GM08714 (cell line): ENCODE results near the gene TAF12.
"Not testable (repeated sequence)": the region's sequence is repeated elsewhere in the genome, so short reads cannot be mapped to it uniquely, and the experiment has no call there.

Source experiments
- H3K4me3 ChIP-seq: fragments of 200-500 bp; sonication (Bioruptor generic); 2 replicates; pipeline ENCODE4 v1.5.1; 2014; ENCODE audit warnings: mild to moderate bottlenecking, low read length, inconsistent platforms
- ZNF274 ChIP-seq: IDR thresholded peaks from 2 replicates; pipeline ENCODE4 v1.6.1; 2012; ENCODE audit warnings: mild to moderate bottlenecking, low read depth, low read length

The TAF12 gene

GRCh38 chr1:28595412-28596191 is 47.3 kb downstream of the TAF12 start:
- TF ChIP-seq ZNF274 = no peak
- no peak overlapping the region for H3K4me3 ChIP-seq

GRCh38 chr1:28594686-28595411 is 48.0 kb downstream of the TAF12 start:
- H3K4me3 ChIP-seq = not testable (repeated sequence)

- H3K4me3 ChIP-seq = not testable (repeated sequence)
Observed at GRCh38 chr1:28593988-28594356, 48.9 kb downstream of the TAF12 start.

- no peak for TF ChIP-seq ZNF274
Observed at GRCh38 chr1:28592321-28593071, 50.4 kb downstream of the TAF12 start.

GRCh38 chr1:28591708-28592320 is 51.1 kb downstream of the TAF12 start, which contains the start of gene RAB42:
Gene RAB42 (plus strand): TSS chr1:28592265. CDS start chr1:28592512, 247 bp downstream.
- no peak for TF ChIP-seq ZNF274
- H3K4me3 ChIP-seq = peak within 1 kb of the TSS; percentile 72; the same call in 1 of the 2 replicates

More at GRCh38 chr1:28592321-28593071, 50.4 kb downstream of the TAF12 start:
- H3K4me3 ChIP-seq = peak overlapping the region; percentile 72; the same call in 1 of the 2 replicates

GRCh38 chr1:28586585-28587391 is 56.1 kb downstream of the TAF12 start:
- H3K4me3 ChIP-seq = peak overlapping the region; percentile 46; the same call in 1 of the 2 replicates

GRCh38 chr1:28582248-28582615 is 60.6 kb downstream of the TAF12 start:
- H3K4me3 ChIP-seq = peak overlapping the region; percentile 59
- no peak for TF ChIP-seq ZNF274

- peak overlapping the region; percentile 92 for H3K4me3 ChIP-seq
- no peak for TF ChIP-seq ZNF274
Observed at GRCh38 chr1:28581531-28582247, 61.2 kb downstream of the TAF12 start.

GRCh38 chr1:28580722-28581530 is 61.9 kb downstream of the TAF12 start:
- TF ChIP-seq ZNF274 = no peak
- H3K4me3 ChIP-seq = peak overlapping the region; percentile 92

- no peak for TF ChIP-seq ZNF274
- peak overlapping the region; percentile 92 for H3K4me3 ChIP-seq
Observed at GRCh38 chr1:28579401-28579800, 63.5 kb downstream of the TAF12 start.

GRCh38 chr1:28578696-28579218 is 64.1 kb downstream of the TAF12 start:
- H3K4me3 ChIP-seq = peak overlapping the region; percentile 14; the same call in 1 of the 2 replicates
- no peak for TF ChIP-seq ZNF274

GRCh38 chr1:28577738-28578536 is 64.9 kb downstream of the TAF12 start:
- no peak for TF ChIP-seq ZNF274
- H3K4me3 ChIP-seq = no peak overlapping the region
